ENCODE data around the gene FKRP. TPM values are rescaled to one million over a fixed set of nuclear protein-coding genes. Genes with fewer than 3 reads are reported as not detected.

The FKRP gene
- total RNA-seq, 1 experiment from 2014 or later, result 19.4 TPM

- no peak for ATAC-seq
- no peak for DNase-seq (ENCODE audit: low read depth, low spot score)
- no TSS peak for BruUV-seq (replicated peaks)
- Histone ChIP-seq H3K27ac (ENCODE audit: low read depth, low read length) (peak overlapping the region; percentile 68), H3K4me3 (replicated peaks in 1 of 2; ENCODE audit: low read depth in 1 of 2, low read length in 2 of 2) (peak overlapping the region in 1 of 2 experiments; percentile 90; a peak in 1 of 4 replicates), H4K20me1 (ENCODE audit: insufficient read depth) (no peaks in the 10 kb centered on the region), H3K36me3 (ENCODE audit: control insufficient read depth in 1 of 2, insufficient read depth in 2 of 2, low read length in 2 of 2) (peaks cover 14 to 34% of the 10 kb centered on the region in 2 experiments; a peak in 3 of 4 replicates), H3K27me3 (ENCODE audit: insufficient read depth, low read length) (no peaks in the 10 kb centered on the region), H3K4me1 (ENCODE audit: control insufficient read depth in 1 of 2, insufficient read depth in 2 of 2, low read length in 2 of 2) (peaks cover 10 to 34% of the 10 kb centered on the region in 2 experiments; a peak in 3 of 4 replicates), H3K9me3 (ENCODE audit: control insufficient read depth in 1 of 2, insufficient read depth in 1 of 2, low read depth in 1 of 2, low read length in 2 of 2) (no peaks in the 10 kb centered on the region), H3K9ac (ENCODE audit: low read length) (no peak overlapping the region), H3K79me2 (ENCODE audit: insufficient read depth, low read length) (peaks cover 24% of the 10 kb centered on the region), H3K9me2 (ENCODE audit: insufficient read depth) (no peaks in the 10 kb centered on the region), H2AFZ (ENCODE audit: low read depth, low read length, poor library complexity, severe bottlenecking) (no peak overlapping the region), H3K4me2 (ENCODE audit: low read length) (peak overlapping the region; percentile 92)
- ChIA-PET POLR2A (interaction anchor here (1.0 kb wide), 1 partner anchor 26 kb away, joined by 4 read pairs; no protein-coding TSS in a partner anchor), CTCF (interaction anchor here (0.5 to 1.9 kb wide), 5 partner anchors 10 to 112 kb away, joined by 3 to 5 read pairs (median 3); no protein-coding TSS in a partner anchor), RAD21 (ENCODE audit: low non-redundant PET in 1 of 2, low total read pairs in 2 of 2, uncharacterized antibody in 2 of 2, unreplicated experiment in 2 of 2) (no interaction called here)
- TF ChIP-seq ELF1 (IDR thresholded peaks at IDR 0.05; ENCODE audit: borderline replicate concordance, low read depth) (no peak), SP1 (IDR thresholded peaks at IDR 0.05; ENCODE audit: low read depth) (no peak), CTCF (IDR thresholded peaks at IDR 0.05 in 2 of 3, conservative IDR thresholded peaks at IDR 0.05 in 1 of 3; ENCODE audit: borderline replicate concordance in 1 of 3, insufficient read depth in 1 of 3, low read depth in 2 of 3, low read length in 2 of 3) (no peak), POLR2A (IDR thresholded peaks at IDR 0.05; ENCODE audit: borderline replicate concordance, extremely low read depth, insufficient read depth, insufficient read length) (no peak), YY1 (IDR thresholded peaks at IDR 0.05; ENCODE audit: extremely low read depth, insufficient replicate concordance, low read depth, low read length) (no peak), ATF3 (IDR thresholded peaks at IDR 0.05) (no peak), REST (IDR thresholded peaks at IDR 0.05; ENCODE audit: low read depth) (no peak), TCF7L2 (IDR thresholded peaks at IDR 0.05; ENCODE audit: borderline replicate concordance, extremely low read depth, insufficient read depth, insufficient read length) (no peak), EGR1 (IDR thresholded peaks at IDR 0.05; ENCODE audit: low read depth) (no peak), FOSL1 (IDR thresholded peaks at IDR 0.05; ENCODE audit: low read depth) (no peak), ZFX (IDR thresholded peaks at IDR 0.05) (no peak), POLR2AphosphoS5 (IDR thresholded peaks at IDR 0.05; ENCODE audit: low read depth, low read length) (no peak), CBX3 (IDR thresholded peaks at IDR 0.05; ENCODE audit: low read depth) (no peak), JUND (IDR thresholded peaks at IDR 0.05) (no peak), SRF (IDR thresholded peaks at IDR 0.05; ENCODE audit: low read depth) (no peak), EZH2phosphoT487 (IDR thresholded peaks at IDR 0.05; ENCODE audit: borderline replicate concordance) (no peak), ZBTB33 (IDR thresholded peaks at IDR 0.05; ENCODE audit: extremely low read depth, insufficient replicate concordance, low read length) (no peak)
- TF ChIP-seq, protein P1, sequence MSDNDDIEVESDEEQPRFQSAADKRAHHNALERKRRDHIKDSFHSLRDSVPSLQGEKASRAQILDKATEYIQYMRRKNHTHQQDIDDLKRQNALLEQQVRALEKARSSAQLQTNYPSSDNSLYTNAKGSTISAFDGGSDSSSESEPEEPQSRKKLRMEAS (IDR thresholded peaks at IDR 0.05), result no peak
- intact Hi-C loops (cut with micrococcal nuclease), result no loop called here
These were observed 27.5 kb upstream of the FKRP start for GRCh38 chr19:46718157-46718933.
